HG03439 (cell line): ENCODE measurements around the gene SEC31A.
"Not testable (repeated sequence)": the region's sequence is repeated elsewhere in the genome, so short reads cannot be mapped to it uniquely, and the experiment has no call there.

Source experiments
- ATAC-seq: cut with Tn5 transposase; IDR thresholded peaks from one replicate; pipeline ENCODE4 v1.9.1; 2021; ENCODE audit warnings: mild to moderate bottlenecking, moderate library complexity; ENCODE audit not compliant: unreplicated experiment

Gene SEC31A

DNA sequence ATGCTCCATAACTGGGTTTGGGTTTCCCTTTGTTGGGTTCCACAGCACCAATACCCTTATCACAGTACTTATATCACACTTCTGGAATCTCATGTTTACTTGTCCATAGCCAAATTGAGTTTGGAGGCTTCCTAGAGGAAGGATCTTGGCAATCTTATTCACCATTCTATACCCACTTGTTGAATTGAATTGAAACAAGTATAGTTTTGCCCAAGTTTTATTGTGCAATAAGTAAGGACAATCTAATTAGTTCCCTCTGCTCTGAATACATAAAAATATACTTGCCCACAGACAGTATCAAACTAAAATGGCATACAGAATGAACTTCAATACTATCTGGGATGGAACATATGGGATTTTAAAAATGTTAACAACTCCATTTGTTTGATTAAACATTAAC is 40.3 kb downstream of the SEC31A start:
- no peak for ATAC-seq

DNA sequence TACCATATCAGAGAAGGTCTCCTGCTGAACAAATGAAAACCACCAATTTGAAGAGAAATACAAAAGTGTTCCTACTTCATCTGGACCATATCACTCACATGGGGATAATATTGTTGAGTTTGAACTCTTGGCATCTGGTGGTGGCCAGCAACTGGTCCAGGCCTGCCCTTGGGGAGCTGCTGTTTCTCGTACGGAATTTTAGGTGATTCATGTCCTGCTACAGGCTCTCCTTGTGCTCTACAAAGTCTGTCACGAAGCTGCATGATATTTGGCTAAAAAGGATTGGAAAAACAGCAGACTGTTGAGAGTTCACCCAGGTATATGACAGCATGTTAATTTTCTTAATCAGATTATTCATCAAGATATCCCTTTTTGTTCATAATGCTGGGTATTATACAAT is 42.2 kb downstream of the SEC31A start:
- no peak for ATAC-seq

DNA sequence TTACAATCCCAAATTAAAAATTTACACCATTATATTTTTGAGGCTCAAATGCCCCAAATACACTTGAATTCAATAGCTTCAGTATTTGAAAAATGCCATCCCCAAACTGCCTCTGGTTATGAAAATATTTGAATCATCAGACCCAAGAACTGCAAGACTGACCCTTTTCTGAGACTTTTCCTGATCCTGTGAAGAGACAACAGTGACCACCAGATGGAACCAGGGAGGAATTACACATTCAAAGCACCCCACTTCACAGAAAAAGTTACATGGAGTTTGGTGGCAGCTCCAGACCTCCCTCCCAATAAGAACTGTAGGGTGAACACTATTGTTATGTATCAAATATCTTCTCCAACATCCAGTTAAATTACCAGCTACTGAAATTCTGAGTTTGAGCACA is 48.4 kb downstream of the SEC31A start:
- no peak for ATAC-seq

DNA sequence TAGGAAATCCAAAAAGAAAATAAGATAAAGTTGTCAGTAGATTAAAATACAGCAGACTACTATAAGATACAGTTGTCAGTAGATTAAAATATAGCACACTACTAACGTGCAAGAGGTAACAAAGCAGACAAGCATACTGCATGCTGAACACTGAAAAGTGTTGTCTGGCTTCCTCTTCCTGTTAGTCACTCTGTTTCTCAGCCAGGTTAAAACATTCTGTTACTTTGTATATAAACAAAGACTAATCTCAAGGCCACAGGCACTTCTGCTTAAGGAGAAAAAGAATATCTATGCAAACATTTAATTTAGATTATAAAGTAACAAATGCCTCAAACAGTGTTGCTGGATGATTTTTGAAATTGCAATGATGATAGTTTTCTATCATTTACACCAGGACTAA is 51.3 kb downstream of the SEC31A start:
- no peak for ATAC-seq

GRCh38 chr4:82833696-82834313 is 57.1 kb downstream of the SEC31A start:
- ATAC-seq, result no peak

DNA sequence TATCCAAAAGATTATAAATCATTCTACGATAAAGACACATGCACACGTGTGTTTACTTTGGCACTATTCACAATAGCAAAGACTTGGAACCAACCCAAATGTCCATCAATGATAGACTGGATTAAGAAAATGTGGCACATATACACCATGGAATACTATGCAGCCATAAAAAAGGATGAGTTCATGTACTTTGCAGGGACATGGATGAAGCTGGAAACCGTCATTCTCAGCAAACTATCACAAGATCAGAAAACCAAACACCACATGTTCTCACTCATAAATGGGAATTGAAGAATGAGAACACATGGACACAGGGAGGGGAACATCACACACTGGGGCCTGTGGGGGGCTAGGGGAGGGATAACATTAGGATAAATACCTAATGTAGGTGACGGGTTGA is 57.9 kb downstream of the SEC31A start:
- ATAC-seq, result not testable (repeated sequence)

- ATAC-seq, result no peak
Measured at GRCh38 chr4:82825425-82825824, 65.5 kb downstream of the SEC31A start.

DNA sequence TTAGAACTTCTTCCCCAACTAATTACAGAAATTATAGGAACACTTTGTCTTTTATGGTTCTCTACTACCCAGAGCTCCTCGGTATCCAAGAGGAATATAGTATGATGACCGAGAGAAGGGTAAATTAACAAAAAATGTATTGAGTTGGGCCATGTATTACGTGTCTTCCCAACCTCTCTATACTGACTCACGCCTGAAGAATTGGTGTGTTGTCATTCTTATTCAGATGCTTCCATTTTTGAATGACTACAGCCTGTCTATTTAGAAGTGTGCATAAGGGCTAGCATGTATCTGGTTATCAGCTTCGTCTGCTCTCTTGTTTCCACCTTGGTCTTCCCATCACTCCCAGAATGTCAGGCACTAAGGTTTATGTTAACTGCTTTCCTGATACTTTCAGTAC is 67.9 kb downstream of the SEC31A start:
- no peak for ATAC-seq

- ATAC-seq, result no peak
Measured at GRCh38 chr4:82820689-82821088, 70.3 kb downstream of the SEC31A start.

- no peak for ATAC-seq
Measured at GRCh38 chr4:82818664-82819662, 72.0 kb downstream of the SEC31A start.

DNA sequence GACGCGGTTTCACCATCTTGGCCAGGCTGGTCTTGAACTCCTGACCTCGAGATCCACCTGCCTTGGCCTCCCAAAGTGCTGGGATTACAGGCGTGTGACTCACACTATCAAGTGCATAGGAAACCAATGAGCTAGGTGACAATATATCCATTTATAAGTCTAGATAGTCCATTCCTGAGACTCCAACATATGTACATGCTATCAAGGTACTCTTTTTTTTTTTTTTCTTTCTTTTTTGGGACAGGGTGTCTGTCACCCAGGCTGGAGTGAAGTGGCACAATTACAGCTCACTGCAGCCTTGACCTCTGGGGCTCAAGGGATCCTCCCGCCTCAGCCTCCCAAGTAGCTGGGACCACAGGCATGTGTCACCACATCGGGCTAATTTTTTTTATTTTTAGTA is 74.1 kb downstream of the SEC31A start:
- not testable (repeated sequence) for ATAC-seq

DNA sequence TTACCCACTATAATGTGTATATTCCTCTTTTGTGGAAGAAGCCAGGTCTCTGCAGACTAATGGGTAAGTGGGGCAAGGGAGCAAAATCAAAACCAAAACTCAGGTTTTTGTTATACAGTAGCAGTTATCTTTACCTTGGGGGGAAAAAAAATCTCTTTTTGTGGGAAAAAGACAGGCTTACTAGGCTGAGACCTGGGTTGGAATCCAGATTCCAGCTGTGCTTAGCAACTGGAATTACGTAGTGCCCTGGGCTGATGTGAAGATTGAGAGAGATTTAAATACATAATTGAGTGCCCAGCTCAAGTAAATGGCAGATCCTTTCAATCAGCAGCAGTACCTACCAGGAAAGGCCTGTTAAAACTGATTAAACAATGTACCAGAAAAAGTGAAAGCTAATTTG is 76.9 kb downstream of the SEC31A start:
- ATAC-seq, result no peak

DNA sequence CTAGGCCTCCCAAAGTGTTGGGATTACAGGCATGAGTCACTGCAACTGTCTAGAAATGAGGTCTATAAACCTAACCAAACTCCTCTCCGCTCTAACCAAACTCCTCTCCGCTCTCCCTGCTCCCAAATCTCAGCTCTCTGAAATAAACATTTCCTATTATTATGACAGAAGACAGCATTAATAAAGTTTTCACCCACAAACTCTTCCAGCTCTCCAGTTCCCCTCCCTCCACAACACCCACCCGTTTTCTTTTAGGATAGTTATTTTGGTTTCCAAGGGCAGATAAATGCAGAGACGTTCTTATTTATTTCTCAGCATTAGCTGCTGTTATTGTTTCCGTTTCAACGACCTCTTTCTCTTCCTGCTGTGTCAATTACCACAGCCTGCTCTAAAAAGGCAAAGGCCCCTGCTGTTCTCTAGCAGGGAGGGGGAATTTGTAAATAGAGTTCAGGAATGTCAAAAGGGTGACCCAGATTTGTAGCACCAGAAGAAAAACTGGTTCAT is 79.1 kb downstream of the SEC31A start:
- no peak for ATAC-seq

GRCh38 chr4:82811392-82811791 is 79.6 kb downstream of the SEC31A start:
- no peak for ATAC-seq

DNA sequence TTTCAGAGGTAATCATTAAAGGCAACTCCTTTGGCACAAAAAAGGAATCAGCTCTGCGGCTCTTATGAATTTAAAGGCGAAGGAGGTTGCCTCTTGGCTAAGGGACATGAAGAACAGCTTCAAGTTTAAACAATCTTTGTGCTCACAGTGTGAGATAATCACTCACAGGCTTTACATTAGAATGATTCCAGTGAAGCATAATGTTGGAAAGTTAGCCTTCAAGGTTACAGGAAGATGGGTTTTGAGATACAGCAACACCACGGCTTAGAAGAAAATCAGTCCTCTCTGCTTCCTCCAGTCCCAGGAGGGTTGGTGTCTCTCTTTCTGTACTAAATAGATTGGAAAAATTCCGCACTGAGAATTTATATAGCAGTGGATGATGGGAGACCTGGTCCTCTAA is 80.8 kb downstream of the SEC31A start:
- ATAC-seq, result no peak

GRCh38 chr4:82809619-82810018 is 81.3 kb downstream of the SEC31A start:
- ATAC-seq, result no peak

GRCh38 chr4:82803746-82804145 is 87.2 kb downstream of the SEC31A start:
- ATAC-seq, result no peak

DNA sequence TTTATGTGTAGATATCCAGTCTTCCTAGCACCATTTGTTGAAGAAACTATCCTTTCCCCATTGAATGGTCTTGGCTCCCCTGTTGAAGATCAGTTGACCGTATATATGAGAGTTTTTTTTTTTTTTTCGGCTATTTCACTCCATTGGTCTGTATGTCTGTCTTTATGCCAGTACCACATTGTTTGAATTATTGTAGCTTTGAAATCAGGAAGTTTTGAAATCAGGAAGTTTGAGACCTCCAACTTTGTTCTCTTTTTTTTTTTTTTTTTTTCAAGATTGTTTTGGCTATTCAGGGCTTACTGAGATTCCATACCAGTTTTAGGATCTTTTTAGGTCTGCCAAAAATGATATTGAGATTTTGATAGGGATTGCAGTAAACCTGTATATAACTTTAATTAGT is 88.0 kb downstream of the SEC31A start:
- ATAC-seq, result no peak

DNA sequence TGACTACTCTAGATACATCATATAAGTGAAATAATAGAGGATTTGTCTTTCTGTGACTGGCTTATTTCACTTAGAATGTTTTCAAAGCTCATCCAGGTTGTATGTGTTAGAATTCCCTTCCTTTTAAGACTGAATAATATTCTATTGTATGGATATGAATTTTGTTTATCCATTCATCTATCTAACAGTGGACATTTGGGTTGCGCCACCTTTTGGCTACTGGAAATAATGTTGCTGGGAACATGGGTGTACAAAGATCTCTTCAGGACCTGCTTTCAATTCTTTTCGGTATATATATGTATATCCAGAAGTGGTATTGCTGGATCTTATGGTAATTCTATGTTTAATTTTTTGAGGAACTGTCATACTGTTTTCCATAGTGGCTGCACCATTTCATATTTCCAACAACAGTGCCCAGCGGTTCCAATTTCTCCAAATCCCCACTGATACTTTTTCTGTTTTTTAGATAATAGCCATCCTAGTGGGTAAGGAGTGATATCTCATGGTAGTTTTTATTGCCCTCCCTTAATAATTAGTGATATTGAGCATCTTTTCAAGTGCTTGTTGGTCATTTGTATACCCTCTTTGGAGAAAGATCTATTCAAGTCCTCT is 88.9 kb downstream of the SEC31A start:
- ATAC-seq, result no peak

- ATAC-seq, result no peak
Measured at GRCh38 chr4:82799006-82799881, 91.7 kb downstream of the SEC31A start.
